Hepatocyte (in vitro differentiated cells): Measurements from ENCODE around the gene CIDEA. TPM values are rescaled to one million over a fixed set of nuclear protein-coding genes. Genes with fewer than 3 reads are reported as not detected.

Experiments used
- DNase-seq: peaks from one replicate; pipeline ENCODE4 v3.0.0-alpha.2; 2016; ENCODE audit warnings: low spot score
- H2AFZ ChIP-seq: fragments of 200-600 bp; sonication (generic); 2 replicates; pipeline ENCODE4 v1.6.0; 2016; ENCODE audit warnings: antibody characterized with exemption, mild to moderate bottlenecking
- H3K27ac ChIP-seq: fragments of 200-600 bp; sonication (generic); 2 replicates; pipeline ENCODE4 v1.5.1; 2016; ENCODE audit warnings: mild to moderate bottlenecking
- H3K27me3 ChIP-seq: fragments of 200-600 bp; sonication (generic); 2 replicates; pipeline ENCODE4 v1.6.1; 2016
- H3K36me3 ChIP-seq: fragments of 200-600 bp; sonication (generic); replicated peaks from 2 replicates; pipeline ENCODE4 v1.5.1; 2016; ENCODE audit warnings: low read depth; ENCODE audit not compliant: insufficient read depth
- H3K4me1 ChIP-seq: fragments of 200-600 bp; sonication (generic); 2 replicates; pipeline ENCODE4 v1.5.1; 2016; ENCODE audit warnings: mild to moderate bottlenecking, moderate library complexity; ENCODE audit not compliant: insufficient read depth
- H3K4me2 ChIP-seq: fragments of 200-600 bp; sonication (generic); 2 replicates; pipeline ENCODE4 v1.6.0; 2016
- H3K4me3 ChIP-seq: fragments of 200-600 bp; sonication (generic); 2 replicates; pipeline ENCODE4 v1.5.1; 2016; ENCODE audit warnings: mild to moderate bottlenecking
- H3K79me2 ChIP-seq: fragments of 200-600 bp; sonication (generic); 2 replicates; pipeline ENCODE4 v1.6.0; 2017; ENCODE audit warnings: mild to moderate bottlenecking
- H3K9me2 ChIP-seq: fragments of 200-600 bp; sonication (generic); replicated peaks from 2 replicates; pipeline ENCODE4 v1.6.0; 2017; ENCODE audit warnings: mild to moderate bottlenecking; ENCODE audit not compliant: insufficient read depth
- H3K9me3 ChIP-seq: fragments of 200-600 bp; sonication (generic); 2 replicates; pipeline ENCODE4 v1.5.1; 2016; ENCODE audit warnings: low read depth, mild to moderate bottlenecking
- H4K20me1 ChIP-seq: fragments of 200-600 bp; sonication (generic); 2 replicates; pipeline ENCODE4 v1.6.0; 2016; ENCODE audit warnings: mild to moderate bottlenecking; ENCODE audit not compliant: insufficient read depth, poor library complexity, severe bottlenecking
- EZH2 ChIP-seq: fragments of 200-600 bp; sonication (generic); IDR thresholded peaks from 2 replicates; pipeline ENCODE4 v1.6.1; 2016; ENCODE audit warnings: antibody characterized with exemption, mild to moderate bottlenecking, borderline replicate concordance
- EZH2phosphoT487 ChIP-seq: fragments of 200-600 bp; sonication (generic); IDR thresholded peaks from one replicate; pipeline ENCODE4 v1.6.1; 2018; ENCODE audit warnings: antibody characterized with exemption, mild to moderate bottlenecking, low read depth, moderate library complexity; ENCODE audit not compliant: unreplicated experiment, severe bottlenecking
- WGBS: methylation state at CpG from one replicate; pipeline ENCODE4 v1.1.6; 2016; ENCODE audit warnings: low lambda C conversion rate; ENCODE audit errors: missing lambda C conversion rate; 5-methylcytosine and 5-hydroxymethylcytosine counted together
- polyA plus RNA-seq: library from polyadenylated mRNA; unstranded; fragments of >200 nt; fragmentation: Nextera tagmentation; extraction: Ambion mirVana; gene quantifications from 2 replicates; pipeline ENCODE4 v1.2.1, GENCODE V29; 2016
- total RNA-seq: library from RNA; depleted of rRNA; stranded (reverse); fragments of >200 nt; gene quantifications from 2 replicates; pipeline ENCODE4 v1.2.3, GENCODE V29; 2014
- TF ChIP-seq, protein P1 (sequence below): fragments of 200-600 bp; sonication (generic); IDR thresholded peaks from 2 replicates; pipeline ENCODE4 v1.5.1; 2016; ENCODE audit warnings: antibody characterized with exemption, mild to moderate bottlenecking; ENCODE audit not compliant: poor library complexity

CIDEA gene
- total and polyA plus RNA-seq, 2 experiments from 2014 or later = not detected

DNA sequence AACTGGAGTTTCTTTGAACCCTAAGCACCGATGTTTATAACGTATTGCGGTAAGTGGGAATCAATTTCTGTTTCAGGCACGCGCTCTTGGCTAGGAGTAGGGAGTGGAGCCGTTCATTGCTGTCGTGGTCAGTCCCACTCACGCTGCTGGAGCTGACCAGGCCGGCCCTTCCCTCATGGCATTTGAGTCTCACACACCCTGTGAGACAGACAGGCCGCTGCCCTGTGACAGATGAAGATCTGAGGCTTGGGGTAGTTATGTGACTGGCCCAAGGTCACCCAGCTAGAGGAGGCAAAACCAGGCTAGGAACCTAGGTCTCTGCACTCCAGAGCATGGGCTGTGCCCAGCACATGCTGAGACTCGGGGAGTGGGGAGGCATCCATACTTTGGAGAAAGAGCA is 2.9 kb upstream of the CIDEA start:
- H3K79me2 ChIP-seq = no peaks in the 10 kb centered on the region
- no peaks in the 10 kb centered on the region for H3K9me2 ChIP-seq
- H3K36me3 ChIP-seq = no peaks in the 10 kb centered on the region
- 91% methylated on average over 11 of the region's 11 CpGs for WGBS
- peaks cover 77% of the 10 kb centered on the region for H3K27me3 ChIP-seq
- no peak overlapping the region for H3K4me2 ChIP-seq
- DNase-seq = no peak
- no peak overlapping the region for H3K4me3 ChIP-seq
- H3K27ac ChIP-seq = no peak overlapping the region
- H3K9me3 ChIP-seq = no peaks in the 10 kb centered on the region
- H2AFZ ChIP-seq = no peak overlapping the region
- no peaks in the 10 kb centered on the region for H4K20me1 ChIP-seq
- peaks cover 13% of the 10 kb centered on the region for H3K4me1 ChIP-seq
- TF ChIP-seq EZH2phosphoT487 (no peak), EZH2 (no peak)
- TF ChIP-seq, protein P1, sequence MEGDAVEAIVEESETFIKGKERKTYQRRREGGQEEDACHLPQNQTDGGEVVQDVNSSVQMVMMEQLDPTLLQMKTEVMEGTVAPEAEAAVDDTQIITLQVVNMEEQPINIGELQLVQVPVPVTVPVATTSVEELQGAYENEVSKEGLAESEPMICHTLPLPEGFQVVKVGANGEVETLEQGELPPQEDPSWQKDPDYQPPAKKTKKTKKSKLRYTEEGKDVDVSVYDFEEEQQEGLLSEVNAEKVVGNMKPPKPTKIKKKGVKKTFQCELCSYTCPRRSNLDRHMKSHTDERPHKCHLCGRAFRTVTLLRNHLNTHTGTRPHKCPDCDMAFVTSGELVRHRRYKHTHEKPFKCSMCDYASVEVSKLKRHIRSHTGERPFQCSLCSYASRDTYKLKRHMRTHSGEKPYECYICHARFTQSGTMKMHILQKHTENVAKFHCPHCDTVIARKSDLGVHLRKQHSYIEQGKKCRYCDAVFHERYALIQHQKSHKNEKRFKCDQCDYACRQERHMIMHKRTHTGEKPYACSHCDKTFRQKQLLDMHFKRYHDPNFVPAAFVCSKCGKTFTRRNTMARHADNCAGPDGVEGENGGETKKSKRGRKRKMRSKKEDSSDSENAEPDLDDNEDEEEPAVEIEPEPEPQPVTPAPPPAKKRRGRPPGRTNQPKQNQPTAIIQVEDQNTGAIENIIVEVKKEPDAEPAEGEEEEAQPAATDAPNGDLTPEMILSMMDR = no peak

DNA sequence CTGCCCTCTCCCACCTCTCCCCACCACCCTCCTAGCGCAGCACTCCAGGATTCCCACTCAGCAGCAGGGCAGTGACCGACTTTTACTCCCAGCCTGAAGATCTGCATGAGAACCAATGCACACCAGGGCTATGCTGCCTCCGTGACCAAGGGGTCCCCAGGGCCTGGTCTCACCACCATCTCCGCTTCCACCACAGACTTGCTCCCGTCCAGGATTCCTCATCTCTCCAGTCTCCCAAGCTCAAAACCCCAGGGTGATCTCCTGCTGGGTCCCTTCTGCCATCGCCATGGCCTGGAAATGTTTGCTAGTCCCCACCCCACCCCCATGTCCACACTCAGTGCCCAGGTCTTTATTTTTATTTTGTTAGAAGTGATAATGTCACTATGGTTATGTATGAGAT is 2.1 kb upstream of the CIDEA start:
- no peak overlapping the region for H3K4me2 ChIP-seq
- no peaks in the 10 kb centered on the region for H4K20me1 ChIP-seq
- H3K4me3 ChIP-seq = no peak overlapping the region
- H3K27ac ChIP-seq = no peak overlapping the region
- H3K4me1 ChIP-seq = peaks cover 13% of the 10 kb centered on the region
- H3K36me3 ChIP-seq = no peaks in the 10 kb centered on the region
- 90% methylated on average over 6 of the region's 6 CpGs for WGBS
- peaks cover 78% of the 10 kb centered on the region for H3K27me3 ChIP-seq
- no peak for DNase-seq
- TF ChIP-seq EZH2phosphoT487 = no peak
- TF ChIP-seq, protein P1 = no peak
- no peak for TF ChIP-seq EZH2
- H2AFZ ChIP-seq = no peak overlapping the region
- no peaks in the 10 kb centered on the region for H3K79me2 ChIP-seq
- H3K9me3 ChIP-seq = no peaks in the 10 kb centered on the region
- H3K9me2 ChIP-seq = no peaks in the 10 kb centered on the region

DNA sequence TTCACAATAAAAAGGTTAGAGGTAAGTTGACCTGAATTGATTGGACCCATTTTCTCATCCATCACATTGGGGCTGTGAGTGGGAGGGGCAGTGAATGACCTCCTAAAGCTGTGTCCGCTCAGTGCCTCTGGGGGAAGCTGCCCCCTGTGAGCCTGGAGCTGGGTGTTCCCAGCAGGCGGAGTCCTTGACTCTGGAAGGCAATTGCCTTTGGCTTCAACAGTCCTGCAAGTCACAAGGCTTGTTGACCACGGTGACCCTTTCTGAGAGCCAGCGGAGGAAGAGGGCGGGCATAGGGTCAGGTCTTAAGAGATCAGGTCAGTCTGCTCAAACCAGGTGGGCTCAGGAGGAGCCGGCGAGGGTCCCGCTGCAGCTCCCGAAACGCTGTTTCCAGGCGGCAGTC is 1.1 kb upstream of the CIDEA start:
- Histone ChIP-seq H3K9me2 (no peaks in the 10 kb centered on the region), H3K79me2 (no peaks in the 10 kb centered on the region), H2AFZ (no peak overlapping the region), H3K27ac (no peak overlapping the region), H3K9me3 (no peaks in the 10 kb centered on the region), H4K20me1 (no peaks in the 10 kb centered on the region), H3K4me1 (peaks cover 13% of the 10 kb centered on the region), H3K36me3 (no peaks in the 10 kb centered on the region), H3K4me3 (no peak overlapping the region), H3K27me3 (peaks cover 76% of the 10 kb centered on the region), H3K4me2 (no peak overlapping the region)
- TF ChIP-seq, protein P1 = no peak
- no peak for TF ChIP-seq EZH2phosphoT487
- no peak for TF ChIP-seq EZH2
- WGBS = 44% methylated on average over 11 of the region's 11 CpGs
- DNase-seq = no peak

DNA sequence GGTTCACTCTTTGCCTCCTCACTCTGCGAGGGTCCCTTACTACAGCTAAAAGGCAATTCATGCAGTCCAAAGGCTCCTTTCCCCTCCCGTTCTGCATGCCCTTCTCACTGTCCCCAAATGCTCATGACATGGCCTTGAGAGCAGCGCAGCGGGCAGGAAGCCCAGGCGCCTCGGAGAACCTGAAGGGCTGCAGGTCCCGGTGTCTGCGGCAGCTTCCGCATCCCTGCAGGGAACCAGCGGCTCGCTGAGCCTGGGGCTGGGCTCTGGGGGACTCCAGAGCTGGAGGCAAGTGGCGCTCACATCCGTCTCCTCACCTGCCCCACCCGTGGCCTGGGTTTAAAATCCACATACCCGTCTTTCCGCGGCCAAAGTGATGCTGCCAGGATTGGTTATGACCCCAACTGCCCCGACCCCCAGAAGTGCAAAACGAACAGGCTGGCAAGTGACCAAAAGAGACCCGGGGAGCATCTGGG is 462 bp upstream of the CIDEA start:
- peaks cover 77% of the 10 kb centered on the region for H3K27me3 ChIP-seq
- no peak for TF ChIP-seq EZH2phosphoT487
- TF ChIP-seq, protein P1 = no peak
- H3K4me2 ChIP-seq = peak overlapping the region; percentile 93
- no peaks in the 10 kb centered on the region for H3K79me2 ChIP-seq
- H3K36me3 ChIP-seq = no peaks in the 10 kb centered on the region
- no peaks in the 10 kb centered on the region for H4K20me1 ChIP-seq
- no peaks in the 10 kb centered on the region for H3K9me3 ChIP-seq
- peaks cover 13% of the 10 kb centered on the region for H3K4me1 ChIP-seq
- H3K4me3 ChIP-seq = peak overlapping the region; percentile 7
- H2AFZ ChIP-seq = no peak overlapping the region
- 6% methylated on average over 20 of the region's 20 CpGs for WGBS
- H3K27ac ChIP-seq = no peak overlapping the region
- H3K9me2 ChIP-seq = no peaks in the 10 kb centered on the region
- DNase-seq = no peak
